ENCODE measurements around the gene RAB31. TPM values are rescaled to one million over a fixed set of nuclear protein-coding genes. Genes with fewer than 3 reads are reported as not detected.

Gene RAB31
- total RNA-seq, 1 donor from 2014 or later = 36.0 TPM

GRCh38 chr18:9697121-9697520, 11.0 kb upstream of the RAB31 start:
- intact Hi-C loops (cut with micrococcal nuclease) = no loop called here
- Mint-ChIP-seq H3K4me3 (no peak overlapping the region), H3K9me3 (no peaks in the 10 kb centered on the region)

DNA sequence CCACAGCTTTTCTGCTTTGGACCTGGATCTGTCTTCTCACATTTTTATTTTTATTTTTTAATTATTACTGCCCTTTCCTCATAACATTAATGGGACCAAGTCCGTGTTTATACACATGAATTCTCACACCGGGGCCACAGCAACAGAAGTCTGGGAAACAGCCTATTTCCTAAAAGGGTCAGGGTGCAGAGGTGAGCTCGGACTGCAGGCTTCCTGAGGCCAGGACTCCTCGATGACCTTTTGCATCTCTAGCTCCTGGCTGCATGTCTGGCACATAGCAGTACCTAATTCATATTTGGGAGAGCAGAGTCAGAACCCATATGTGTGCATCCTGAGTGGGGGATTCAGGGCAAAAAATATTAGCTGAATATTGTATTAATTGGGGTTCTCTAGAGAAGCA, 9.6 kb upstream of the RAB31 start:
- Mint-ChIP-seq H3K27me3 (peaks cover under 1% of the 10 kb centered on the region), H3K9me3 (no peaks in the 10 kb centered on the region), H3K36me3 (ENCODE audit: low read depth) (no peaks in the 10 kb centered on the region), H3K4me3 (no peak overlapping the region), H3K4me1 (peaks cover 18% of the 10 kb centered on the region), H3K27ac (no peak overlapping the region)
- ChIA-PET CTCF (no interaction called here), POLR2A (interaction anchor here (0.8 kb wide), 1 partner anchor 215 kb away, joined by 3 read pairs; the partner anchor contains the start of gene VAPA)
- TF ChIP-seq, protein P1, sequence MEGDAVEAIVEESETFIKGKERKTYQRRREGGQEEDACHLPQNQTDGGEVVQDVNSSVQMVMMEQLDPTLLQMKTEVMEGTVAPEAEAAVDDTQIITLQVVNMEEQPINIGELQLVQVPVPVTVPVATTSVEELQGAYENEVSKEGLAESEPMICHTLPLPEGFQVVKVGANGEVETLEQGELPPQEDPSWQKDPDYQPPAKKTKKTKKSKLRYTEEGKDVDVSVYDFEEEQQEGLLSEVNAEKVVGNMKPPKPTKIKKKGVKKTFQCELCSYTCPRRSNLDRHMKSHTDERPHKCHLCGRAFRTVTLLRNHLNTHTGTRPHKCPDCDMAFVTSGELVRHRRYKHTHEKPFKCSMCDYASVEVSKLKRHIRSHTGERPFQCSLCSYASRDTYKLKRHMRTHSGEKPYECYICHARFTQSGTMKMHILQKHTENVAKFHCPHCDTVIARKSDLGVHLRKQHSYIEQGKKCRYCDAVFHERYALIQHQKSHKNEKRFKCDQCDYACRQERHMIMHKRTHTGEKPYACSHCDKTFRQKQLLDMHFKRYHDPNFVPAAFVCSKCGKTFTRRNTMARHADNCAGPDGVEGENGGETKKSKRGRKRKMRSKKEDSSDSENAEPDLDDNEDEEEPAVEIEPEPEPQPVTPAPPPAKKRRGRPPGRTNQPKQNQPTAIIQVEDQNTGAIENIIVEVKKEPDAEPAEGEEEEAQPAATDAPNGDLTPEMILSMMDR (IDR thresholded peaks at IDR 0.05) = no peak
- intact Hi-C loops (cut with micrococcal nuclease) = no loop called here
- DNase-seq (no peak), ATAC-seq (ENCODE audit: low read depth) (no peak)

More at GRCh38 chr18:9697121-9697520, 11.0 kb upstream of the RAB31 start:
- ChIA-PET CTCF (no interaction called here), POLR2A (no interaction called here)
- DNase-seq (no peak), ATAC-seq (ENCODE audit: low read depth) (no peak)
- Mint-ChIP-seq H3K36me3 (ENCODE audit: low read depth) (no peaks in the 10 kb centered on the region), H3K4me1 (peaks cover 11% of the 10 kb centered on the region), H3K27ac (no peak overlapping the region), H3K27me3 (peaks cover 2% of the 10 kb centered on the region)
- TF ChIP-seq, protein P1 (IDR thresholded peaks at IDR 0.05) = no peak

GRCh38 chr18:9700261-9700796, 7.8 kb upstream of the RAB31 start:
- ATAC-seq (ENCODE audit: low read depth) (no peak), DNase-seq (no peak)
- ChIA-PET POLR2A (no interaction called here), CTCF (no interaction called here)
- Mint-ChIP-seq H3K4me1 (peaks cover 22% of the 10 kb centered on the region), H3K27ac (no peak overlapping the region), H3K27me3 (no peaks in the 10 kb centered on the region), H3K36me3 (ENCODE audit: low read depth) (no peaks in the 10 kb centered on the region), H3K4me3 (no peak overlapping the region), H3K9me3 (no peaks in the 10 kb centered on the region)
- intact Hi-C loops (cut with micrococcal nuclease) = no loop called here
- TF ChIP-seq, protein P1 (IDR thresholded peaks at IDR 0.05) = no peak

GRCh38 chr18:9701609-9702349, 6.3 kb upstream of the RAB31 start:
- no peak overlapping the region for H3K4me3 Mint-ChIP-seq

More at GRCh38 chr18:9701609-9702349, 6.3 kb upstream of the RAB31 start:
- Mint-ChIP-seq H3K27me3 (no peaks in the 10 kb centered on the region), H3K36me3 (ENCODE audit: low read depth) (no peaks in the 10 kb centered on the region), H3K27ac (no peak overlapping the region), H3K9me3 (no peaks in the 10 kb centered on the region), H3K4me1 (peaks cover 23% of the 10 kb centered on the region)
- TF ChIP-seq, protein P1 (IDR thresholded peaks at IDR 0.05) = no peak
- ChIA-PET CTCF (no interaction called here), POLR2A (interaction anchor here (0.9 kb wide), 1 partner anchor 29 kb away, joined by 3 read pairs; no protein-coding TSS in a partner anchor)
- ATAC-seq (ENCODE audit: low read depth) (peak; percentile 45), DNase-seq (no peak)
- intact Hi-C loops (cut with micrococcal nuclease) = no loop called here
